Keratinocyte (primary cell): Measurements from ENCODE around the gene ETV5. TPM values are rescaled to one million over a fixed set of nuclear protein-coding genes. Genes with fewer than 3 reads are reported as not detected.

Experiments
- DNase-seq: peaks from one replicate; pipeline ENCODE4 v3.0.0-alpha.2; 2011; ENCODE audit warnings: low read depth, missing footprints, low spot score
- FAIRE-seq: peaks from 2 replicates; lab custom pipeline; 2011; peaks lifted over from hg19 to GRCh38; lab: Jason Lieb, UNC
- H2AFZ ChIP-seq: 2 replicates; pipeline ENCODE4 v1.6.0; 2012; ENCODE audit warnings: low read length, control low read depth, inconsistent platforms; ENCODE audit not compliant: control insufficient read depth
- H3K27ac ChIP-seq: 2 replicates; pipeline ENCODE4 v1.5.1; 2011; ENCODE audit warnings: low read length; ENCODE audit not compliant: control insufficient read depth, insufficient read depth
- H3K27me3 ChIP-seq: 3 replicates; pipeline ENCODE4 v1.6.0; 2011; ENCODE audit warnings: low read length; ENCODE audit not compliant: control insufficient read depth, insufficient read depth; ENCODE audit errors: extremely low read depth
- H3K36me3 ChIP-seq, 2 experiments: 2 replicates in 1 of 2; 3 replicates in 1 of 2; pipeline ENCODE4 v1.5.1; 2011; ENCODE audit warnings: low read length in 2 of 2, mild to moderate bottlenecking in 1 of 2; ENCODE audit not compliant: control insufficient read depth in 2 of 2, insufficient read depth in 2 of 2; ENCODE audit errors: extremely low read depth in 1 of 2
- H3K4me1 ChIP-seq: 3 replicates; pipeline ENCODE4 v1.5.1; 2011; ENCODE audit warnings: low read length; ENCODE audit not compliant: control insufficient read depth, insufficient read depth; ENCODE audit errors: extremely low read depth
- H3K4me2 ChIP-seq: 3 replicates; pipeline ENCODE4 v1.6.0; 2011; ENCODE audit warnings: low read depth, low read length; ENCODE audit not compliant: control insufficient read depth, insufficient read depth; ENCODE audit errors: extremely low read depth
- H3K4me3 ChIP-seq, 3 experiments: fragments of 200-600 bp in 1 of 3; sonication (generic) in 1 of 3; 2 replicates in 2 of 3; 3 replicates in 1 of 3; pipeline ENCODE4 v1.5.1; 2011 to 2016; ENCODE audit warnings: low read length in 3 of 3, mild to moderate bottlenecking in 3 of 3, control low read depth in 2 of 3, inconsistent platforms in 1 of 3, low read depth in 1 of 3, mixed read lengths in 1 of 3, mixed run types in 1 of 3, moderate library complexity in 1 of 3; ENCODE audit not compliant: control insufficient read depth in 2 of 3, insufficient read depth in 2 of 3; ENCODE audit errors: extremely low read depth in 1 of 3
- H3K79me2 ChIP-seq: 2 replicates; pipeline ENCODE4 v1.6.0; 2012; ENCODE audit warnings: low read length; ENCODE audit not compliant: control insufficient read depth, insufficient read depth
- H3K9ac ChIP-seq: 3 replicates; pipeline ENCODE4 v1.6.0; 2011; ENCODE audit warnings: low read length; ENCODE audit not compliant: control insufficient read depth, insufficient read depth; ENCODE audit errors: extremely low read depth
- H3K9me1 ChIP-seq: 3 replicates; pipeline ENCODE4 v1.6.0; 2011; ENCODE audit warnings: low read length; ENCODE audit not compliant: control insufficient read depth, insufficient read depth; ENCODE audit errors: extremely low read depth
- H3K9me3 ChIP-seq: 2 replicates; pipeline ENCODE4 v1.5.1; 2012; ENCODE audit warnings: low read depth, low read length; ENCODE audit not compliant: control insufficient read depth
- H4K20me1 ChIP-seq: 3 replicates; pipeline ENCODE4 v1.6.0; 2011; ENCODE audit warnings: low read length; ENCODE audit not compliant: control insufficient read depth, insufficient read depth; ENCODE audit errors: extremely low read depth
- CTCF ChIP-seq, 3 experiments: IDR thresholded peaks in 1 of 3; conservative IDR thresholded peaks in 1 of 3; optimal IDR thresholded peaks in 1 of 3; 2 replicates in 2 of 3; 3 replicates in 1 of 3; pipeline versions ENCODE3 to v1.5.1; 2011; ENCODE audit warnings: low read length in 3 of 3, mild to moderate bottlenecking in 3 of 3, moderate library complexity in 2 of 3, control low read depth in 1 of 3, inconsistent platforms in 1 of 3; ENCODE audit not compliant: insufficient read depth in 2 of 3; ENCODE audit errors: extremely low read depth in 1 of 3
- EZH2 ChIP-seq: IDR thresholded peaks from one replicate; pipeline ENCODE4 v1.6.1; 2012; ENCODE audit warnings: inconsistent platforms, mild to moderate bottlenecking, low read length, moderate library complexity
- dilution Hi-C: fragments of 300-500 bp; cut with MboI; formaldehyde crosslinking; loops from one replicate; pipeline ENCODE4 v1.7.0; 2020; ENCODE audit warnings: low sequenced_read_pairs; ENCODE audit not compliant: extremely low pct_ligation_motif_present
- polyA plus RNA-seq, 5 experiments: library from polyadenylated mRNA; depleted of rRNA in 3 of 5; stranded (reverse) in 3 of 5; stranded (forward) in 1 of 5; unstranded in 1 of 5; fragments of >200 nt; gene quantifications; 1 replicate in 1 of 5; 2 replicates in 3 of 5; 3 replicates in 1 of 5; pipeline versions ENCODE4 v1.2.1 to v1.2.3, GENCODE V29; 2011 to 2012; ENCODE audit warnings: missing spikeins in 2 of 5, low read depth in 1 of 5, low replicate concordance in 1 of 5

ETV5 gene
- polyA plus RNA-seq, 1 donor (not counting 4 experiments of a cell fraction or from before 2014, with no cell fraction given), result 28.7 TPM

GRCh38 chr3:186137051-186137685, 28.3 kb upstream of the ETV5 start:
- Histone ChIP-seq H3K4me3 (no peak overlapping the region), H2AFZ (no peak overlapping the region), H3K36me3 (no peaks in the 10 kb centered on the region), H3K27ac (no peak overlapping the region), H3K79me2 (no peaks in the 10 kb centered on the region), H3K9me3 (no peaks in the 10 kb centered on the region), H4K20me1 (no peaks in the 10 kb centered on the region), H3K27me3 (peaks cover 3% of the 10 kb centered on the region), H3K9ac (no peak overlapping the region), H3K9me1 (no peaks in the 10 kb centered on the region), H3K4me1 (no peaks in the 10 kb centered on the region), H3K4me2 (no peak overlapping the region)
- DNase-seq (no peak), FAIRE-seq (no peak)
- dilution Hi-C loops, result no loop called here
- TF ChIP-seq CTCF (optimal IDR thresholded peaks at IDR 0.05 in 1 of 3, IDR thresholded peaks at IDR 0.05 in 1 of 3, conservative IDR thresholded peaks at IDR 0.05 in 1 of 3; ENCODE audit: extremely low read depth in 1 of 3, insufficient read depth in 2 of 3, low read length in 3 of 3) (no peak), EZH2 (no peak)

- Histone ChIP-seq H4K20me1 (no peaks in the 10 kb centered on the region), H3K4me2 (no peak overlapping the region), H3K36me3 (no peaks in the 10 kb centered on the region), H3K27me3 (peaks cover 3% of the 10 kb centered on the region), H3K79me2 (no peaks in the 10 kb centered on the region), H3K4me1 (no peaks in the 10 kb centered on the region), H2AFZ (no peak overlapping the region), H3K9me3 (no peaks in the 10 kb centered on the region), H3K9ac (no peak overlapping the region), H3K27ac (no peak overlapping the region), H3K4me3 (no peak overlapping the region), H3K9me1 (no peaks in the 10 kb centered on the region)
- dilution Hi-C loops, result no loop called here
- DNase-seq (no peak), FAIRE-seq (no peak)
- TF ChIP-seq CTCF (optimal IDR thresholded peaks at IDR 0.05 in 1 of 3, IDR thresholded peaks at IDR 0.05 in 1 of 3, conservative IDR thresholded peaks at IDR 0.05 in 1 of 3; ENCODE audit: extremely low read depth in 1 of 3, insufficient read depth in 2 of 3, low read length in 3 of 3) (no peak), EZH2 (no peak)
Observed at GRCh38 chr3:186133980-186134379, 25.1 kb upstream of the ETV5 start.
